Measurements from ENCODE around the gene PTDSS2.
A peak's percentile ranks its signal among the peaks of the same experiment; 100 is the strongest.
"Not testable (repeated sequence)": the region's sequence is repeated elsewhere in the genome, so short reads cannot be mapped to it uniquely, and the experiment has no call there.

Gene PTDSS2

DNA sequence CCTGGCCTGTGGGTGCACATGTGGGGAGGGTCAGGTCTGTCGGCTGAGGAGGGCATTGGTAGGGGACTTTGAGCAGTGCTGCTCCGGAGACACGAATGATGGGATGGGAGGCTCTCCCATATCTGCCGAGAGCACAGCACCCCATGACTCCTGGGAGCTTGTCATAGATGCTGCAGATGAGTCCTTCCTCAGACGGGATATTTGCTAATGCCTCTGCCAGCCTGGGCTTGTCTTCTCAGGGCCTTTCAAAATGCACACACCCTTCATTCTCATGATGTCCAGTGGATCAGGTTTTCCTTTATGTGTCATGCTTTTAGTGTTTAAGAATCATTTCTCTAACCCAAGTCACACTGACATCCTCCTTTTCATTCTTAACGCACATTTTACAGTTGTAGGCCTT, 65.1 kb downstream of the PTDSS2 start:
- Histone ChIP-seq H3K9ac (ENCODE audit: low read length) (no peak overlapping the region), H2BK12ac (ENCODE audit: low read length in 2 of 2) (no peak overlapping the region), H4K8ac (ENCODE audit: low read length) (no peak overlapping the region), H3K27ac (ENCODE audit: low read length, poor library complexity, severe bottlenecking) (no peak overlapping the region), H4K91ac (ENCODE audit: low read length) (no peak overlapping the region), H3K23ac (ENCODE audit: low read length in 2 of 2) (no peak overlapping the region), H3K4ac (ENCODE audit: low read depth in 1 of 2, low read length in 2 of 2) (no peak overlapping the region), H3K4me2 (ENCODE audit: low read length, poor library complexity, severe bottlenecking) (no peak overlapping the region), H3K4me3 (ENCODE audit: insufficient read depth in 1 of 2, low read depth in 1 of 2, low read length in 2 of 2) (no peak overlapping the region), H3K36me3 (ENCODE audit: control insufficient read depth in 1 of 2, insufficient read depth in 2 of 2, low read depth in 1 of 2, low read length in 2 of 2) (peaks cover 33% of the 10 kb centered on the region in 2 experiments), H2BK15ac (ENCODE audit: low read depth, poor library complexity, severe bottlenecking) (no peak overlapping the region), H2BK5ac (ENCODE audit: low read depth, low read length, poor library complexity, severe bottlenecking) (no peak overlapping the region), H3K4me1 (ENCODE audit: control insufficient read depth, insufficient read depth, low read depth, low read length) (peaks cover 14% of the 10 kb centered on the region), H3K14ac (ENCODE audit: low read length in 2 of 2) (no peak overlapping the region), H2AK5ac (ENCODE audit: low read length, severe bottlenecking) (no peak overlapping the region), H2AFZ (ENCODE audit: low read depth, low read length) (no peak overlapping the region), H2BK120ac (ENCODE audit: low read depth, low read length) (no peak overlapping the region), H3K27me3 (ENCODE audit: control insufficient read depth in 1 of 2, insufficient read depth in 1 of 2, low read length in 2 of 2) (no peaks in the 10 kb centered on the region), H3K9me3 (ENCODE audit: control insufficient read depth, low read length) (peaks cover 3% of the 10 kb centered on the region), H3K79me1 (replicated peaks; ENCODE audit: low read length, poor library complexity, severe bottlenecking) (peaks cover 4% of the 10 kb centered on the region), H3K18ac (ENCODE audit: low read depth in 1 of 2, low read length in 2 of 2) (no peak overlapping the region)
- DNase-seq: no peak
- WGBS: 100% methylated on average over 6 of the region's 6 CpGs

DNA sequence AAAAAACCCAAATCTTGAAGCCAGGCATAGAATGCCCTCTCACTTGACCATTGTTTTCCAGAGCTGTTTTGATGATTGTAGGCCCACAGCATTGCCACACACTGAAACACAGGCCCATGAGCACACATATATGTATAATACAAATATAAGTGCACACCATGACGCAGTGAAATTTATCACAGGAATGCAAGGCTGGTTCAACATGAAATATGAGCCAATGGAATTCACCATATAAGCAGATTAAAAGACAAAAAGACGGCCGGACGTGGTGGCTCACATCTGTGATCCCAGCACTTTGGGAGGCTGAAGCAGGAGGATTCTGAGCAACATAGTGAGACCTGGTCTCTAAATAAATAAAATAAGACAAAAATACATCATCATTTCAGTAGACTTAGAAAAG, 66.3 kb downstream of the PTDSS2 start:
- H3K14ac ChIP-seq (ENCODE audit: low read length in 2 of 2): no peak overlapping the region
- no peak overlapping the region for H3K18ac ChIP-seq (ENCODE audit: low read depth in 1 of 2, low read length in 2 of 2)
- H4K91ac ChIP-seq (ENCODE audit: low read length): no peak overlapping the region
- H2BK12ac ChIP-seq (ENCODE audit: low read length in 2 of 2): no peak overlapping the region
- no peak overlapping the region for H3K27ac ChIP-seq (ENCODE audit: low read length, poor library complexity, severe bottlenecking)
- H3K9me3 ChIP-seq (ENCODE audit: control insufficient read depth, low read length): peaks cover 3% of the 10 kb centered on the region
- no peak for DNase-seq
- no peak overlapping the region for H3K4me2 ChIP-seq (ENCODE audit: low read length, poor library complexity, severe bottlenecking)
- no peak overlapping the region for H2AFZ ChIP-seq (ENCODE audit: low read depth, low read length)
- no peak overlapping the region for H3K4ac ChIP-seq (ENCODE audit: low read depth in 1 of 2, low read length in 2 of 2)
- peaks cover 14% of the 10 kb centered on the region for H3K4me1 ChIP-seq (ENCODE audit: control insufficient read depth, insufficient read depth, low read depth, low read length)
- H3K23ac ChIP-seq (ENCODE audit: low read length in 2 of 2): no peak overlapping the region
- WGBS: 97% methylated on average over 4 of the region's 4 CpGs
- no peak overlapping the region for H4K8ac ChIP-seq (ENCODE audit: low read length)
- H3K36me3 ChIP-seq (ENCODE audit: control insufficient read depth in 1 of 2, insufficient read depth in 2 of 2, low read depth in 1 of 2, low read length in 2 of 2): peaks cover 29% of the 10 kb centered on the region in 2 experiments
- no peak overlapping the region for H2AK5ac ChIP-seq (ENCODE audit: low read length, severe bottlenecking)
- H3K4me3 ChIP-seq (ENCODE audit: insufficient read depth in 1 of 2, low read depth in 1 of 2, low read length in 2 of 2): no peak overlapping the region
- no peaks in the 10 kb centered on the region for H3K27me3 ChIP-seq (ENCODE audit: control insufficient read depth in 1 of 2, insufficient read depth in 1 of 2, low read length in 2 of 2)
- no peak overlapping the region for H2BK15ac ChIP-seq (ENCODE audit: low read depth, poor library complexity, severe bottlenecking)
- no peak overlapping the region for H3K9ac ChIP-seq (ENCODE audit: low read length)
- H3K79me1 ChIP-seq (replicated peaks; ENCODE audit: low read length, poor library complexity, severe bottlenecking): peaks cover 4% of the 10 kb centered on the region
- H2BK120ac ChIP-seq (ENCODE audit: low read depth, low read length): no peak overlapping the region
- no peak overlapping the region for H2BK5ac ChIP-seq (ENCODE audit: low read depth, low read length, poor library complexity, severe bottlenecking)

DNA sequence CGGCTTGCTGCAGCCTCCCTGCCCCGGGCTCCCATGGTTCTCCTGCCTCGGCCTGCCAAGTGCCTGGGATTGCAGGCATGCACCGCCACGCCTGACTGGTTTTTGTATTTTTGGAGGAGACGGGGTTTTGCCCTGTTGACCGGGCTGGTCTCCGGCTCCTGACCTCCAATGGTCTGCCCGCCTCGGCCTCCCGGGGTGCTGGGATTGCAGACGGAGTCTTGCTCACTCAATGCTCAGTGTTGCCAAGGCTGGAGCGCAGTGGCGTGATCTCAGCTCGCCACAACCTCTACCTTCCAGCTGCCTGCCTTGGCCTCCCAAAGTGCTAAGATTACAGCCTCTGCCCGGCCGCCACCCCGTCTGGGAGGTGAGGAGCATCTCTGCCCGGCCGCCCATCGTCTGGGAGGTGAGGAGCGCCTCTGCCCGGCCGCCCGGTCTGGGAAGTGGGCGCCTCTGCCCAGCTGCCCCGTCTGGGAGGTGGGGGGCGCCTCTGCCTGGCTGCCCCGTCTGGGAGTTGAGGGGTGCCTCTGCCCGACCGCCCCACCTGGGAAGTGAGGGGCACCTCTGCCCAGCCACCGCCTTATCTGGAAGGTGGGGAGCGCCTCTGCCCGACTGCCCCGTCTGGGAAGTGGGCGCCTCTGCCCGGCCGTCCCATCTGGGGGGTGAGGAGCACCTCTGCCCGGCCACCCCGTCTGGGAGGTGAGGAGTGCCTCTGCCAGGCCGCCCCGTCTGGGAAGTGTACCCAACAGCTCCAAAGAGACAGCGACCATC, 67.0 kb downstream of the PTDSS2 start:
- Histone ChIP-seq H2AK5ac (ENCODE audit: low read length, severe bottlenecking) (peak overlapping the region; percentile 55), H3K36me3 (ENCODE audit: control insufficient read depth in 1 of 2, insufficient read depth in 2 of 2, low read depth in 1 of 2, low read length in 2 of 2) (peaks cover 22 to 24% of the 10 kb centered on the region in 2 experiments)

DNA sequence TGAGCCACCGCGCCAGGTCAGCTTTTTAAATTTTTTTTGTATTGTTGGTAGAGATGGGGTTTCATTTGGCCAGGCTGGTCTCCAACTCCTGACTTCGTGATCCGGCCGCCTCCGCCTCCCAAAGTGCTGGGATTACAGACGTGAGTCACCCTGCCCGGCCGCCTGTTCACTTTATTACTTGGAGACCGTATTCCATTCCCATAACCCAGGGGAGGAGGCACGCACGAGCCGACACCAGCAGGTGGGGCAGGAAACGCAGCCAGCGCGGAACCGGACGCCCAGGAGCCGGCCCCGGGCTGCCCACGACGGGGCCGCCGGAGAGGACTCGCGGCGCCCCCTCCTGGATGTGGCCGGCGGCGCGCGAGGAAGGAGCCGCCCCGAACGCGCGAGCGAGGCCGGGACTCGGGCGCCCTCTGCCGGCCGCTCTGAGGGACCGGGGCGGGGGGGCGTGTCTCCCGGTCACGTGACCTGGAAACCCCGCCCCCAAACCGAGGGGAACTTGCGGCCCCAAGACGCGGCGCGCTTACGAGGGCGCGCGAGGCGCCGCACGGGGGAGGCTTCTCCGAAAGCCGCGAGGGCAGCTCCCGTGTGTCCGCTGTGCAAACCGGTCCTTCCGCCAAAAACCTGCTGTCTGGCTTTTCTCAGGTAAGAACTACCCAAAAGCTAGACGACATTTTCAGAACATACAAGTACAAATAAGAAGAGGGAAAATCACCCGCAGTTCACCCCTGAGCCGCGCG, 68.6 kb downstream of the PTDSS2 start:
- no peak overlapping the region for H2BK5ac ChIP-seq (ENCODE audit: low read depth, low read length, poor library complexity, severe bottlenecking)
- peak overlapping the region; percentile 72 for H4K8ac ChIP-seq (ENCODE audit: low read length)
- peak overlapping the region; percentile 19 for H2AFZ ChIP-seq (ENCODE audit: low read depth, low read length)
- H4K91ac ChIP-seq (ENCODE audit: low read length): no peak overlapping the region
- DNase-seq: peak; percentile 94
- H2BK12ac ChIP-seq (ENCODE audit: low read length in 2 of 2): no peak overlapping the region
- no peak overlapping the region for H3K4ac ChIP-seq (ENCODE audit: low read depth in 1 of 2, low read length in 2 of 2)
- peaks cover 2% of the 10 kb centered on the region for H3K79me1 ChIP-seq (replicated peaks; ENCODE audit: low read length, poor library complexity, severe bottlenecking)
- no peak overlapping the region for H3K14ac ChIP-seq (ENCODE audit: low read length in 2 of 2)
- no peak overlapping the region for H2AK5ac ChIP-seq (ENCODE audit: low read length, severe bottlenecking)
- peak overlapping the region in 1 of 2 experiments; percentile 72 for H3K4me3 ChIP-seq (ENCODE audit: insufficient read depth in 1 of 2, low read depth in 1 of 2, low read length in 2 of 2)
- H3K9ac ChIP-seq (ENCODE audit: low read length): peak overlapping the region; percentile 77
- no peaks in the 10 kb centered on the region for H3K27me3 ChIP-seq (ENCODE audit: control insufficient read depth in 1 of 2, insufficient read depth in 1 of 2, low read length in 2 of 2)
- H2BK15ac ChIP-seq (ENCODE audit: low read depth, poor library complexity, severe bottlenecking): no peak overlapping the region
- WGBS: 19% methylated on average over 61 of the region's 74 CpGs
- no peak overlapping the region for H3K23ac ChIP-seq (ENCODE audit: low read length in 2 of 2)
- peaks cover 3% of the 10 kb centered on the region for H3K9me3 ChIP-seq (ENCODE audit: control insufficient read depth, low read length)
- H2BK120ac ChIP-seq (ENCODE audit: low read depth, low read length): no peak overlapping the region
- H3K36me3 ChIP-seq (ENCODE audit: control insufficient read depth in 1 of 2, insufficient read depth in 2 of 2, low read depth in 1 of 2, low read length in 2 of 2): peaks cover 15 to 16% of the 10 kb centered on the region in 2 experiments
- H3K18ac ChIP-seq (ENCODE audit: low read depth in 1 of 2, low read length in 2 of 2): no peak overlapping the region
- peak overlapping the region; percentile 81 for H3K27ac ChIP-seq (ENCODE audit: low read length, poor library complexity, severe bottlenecking)
- peak overlapping the region; percentile 58 for H3K4me2 ChIP-seq (ENCODE audit: low read length, poor library complexity, severe bottlenecking)
- H3K4me1 ChIP-seq (ENCODE audit: control insufficient read depth, insufficient read depth, low read depth, low read length): peaks cover 13% of the 10 kb centered on the region

More for the DNA sequence above, 67.0 kb downstream of the PTDSS2 start:
- not testable (repeated sequence) for H2BK5ac ChIP-seq (ENCODE audit: low read depth, low read length, poor library complexity, severe bottlenecking); DNase-seq; H3K4me3 ChIP-seq (ENCODE audit: insufficient read depth in 1 of 2, low read depth in 1 of 2, low read length in 2 of 2); H3K27me3 ChIP-seq (ENCODE audit: control insufficient read depth in 1 of 2, insufficient read depth in 1 of 2, low read length in 2 of 2); H2BK12ac ChIP-seq (ENCODE audit: low read length in 2 of 2); H3K9ac ChIP-seq (ENCODE audit: low read length); H3K4ac ChIP-seq (ENCODE audit: low read depth in 1 of 2, low read length in 2 of 2); H3K18ac ChIP-seq (ENCODE audit: low read depth in 1 of 2, low read length in 2 of 2); H3K14ac ChIP-seq (ENCODE audit: low read length in 2 of 2); H3K79me1 ChIP-seq (replicated peaks; ENCODE audit: low read length, poor library complexity, severe bottlenecking); H3K23ac ChIP-seq (ENCODE audit: low read length in 2 of 2); H2BK120ac ChIP-seq (ENCODE audit: low read depth, low read length); H3K9me3 ChIP-seq (ENCODE audit: control insufficient read depth, low read length); H2BK15ac ChIP-seq (ENCODE audit: low read depth, poor library complexity, severe bottlenecking); H4K8ac ChIP-seq (ENCODE audit: low read length); H2AFZ ChIP-seq (ENCODE audit: low read depth, low read length)
- Histone ChIP-seq H4K91ac (ENCODE audit: low read length) (peak overlapping the region; percentile 7), H3K4me2 (ENCODE audit: low read length, poor library complexity, severe bottlenecking) (peak overlapping the region; percentile 12), H3K4me1 (ENCODE audit: control insufficient read depth, insufficient read depth, low read depth, low read length) (peaks cover 14% of the 10 kb centered on the region), H3K27ac (ENCODE audit: low read length, poor library complexity, severe bottlenecking) (peak overlapping the region; percentile 67)
- 97% methylated on average over 42 of the region's 43 CpGs for WGBS
